Measurements from ENCODE around the gene NNMT. TPM values are rescaled to one million over a fixed set of nuclear protein-coding genes. Genes with fewer than 3 reads are reported as not detected.

The NNMT gene
- polyA plus RNA-seq (0.13 to 0.58 TPM (median 0.16 TPM) in 3 replicates), polyA minus RNA-seq (0.30 TPM in 1 of 3 replicates, not detected in the others)
- polyA plus RNA-seq (2011; ENCODE audit: low read depth): not detected
- 0.72 and 1.7 TPM in 2 replicates for polyA plus RNA-seq (2011; cell fraction: cytosol; rRNA removed)
- 0.78 and 1.9 TPM in 2 replicates for polyA plus RNA-seq (2011; cell fraction: nucleus; rRNA removed)
- polyA plus RNA-seq (2012; ENCODE audit: low replicate concordance): 0.45 TPM in 1 of 2 replicates, not detected in the other
- polyA minus RNA-seq (2011; cell fraction: cytosol; rRNA and poly(A)+ RNA removed): 7.9 TPM
- 0.95 and 2.4 TPM in 2 replicates for polyA minus RNA-seq (2011; cell fraction: nucleus; rRNA and poly(A)+ RNA removed)

GRCh38 chr11:114295676-114296604 lies at the start of gene NNMT:
Gene NNMT, plus strand, starts transcription at chr11:114296399. Its CDS starts 158 bp downstream, at chr11:114296557.
- no peak for DNase-seq (ENCODE audit: low read depth, low spot score)
- Histone ChIP-seq H3K4me1 (ENCODE audit: control insufficient read depth, extremely low read depth, insufficient read depth, low read length) (no peaks in the 10 kb centered on the region), H3K9ac (ENCODE audit: control insufficient read depth, extremely low read depth, insufficient read depth, low read length) (no peak within 1 kb of the TSS), H3K27me3 (ENCODE audit: control insufficient read depth, extremely low read depth, insufficient read depth, low read length) (no peaks in the 10 kb centered on the region), H3K9me1 (ENCODE audit: control insufficient read depth, extremely low read depth, insufficient read depth, low read length) (no peaks in the 10 kb centered on the region), H3K79me2 (ENCODE audit: control insufficient read depth, insufficient read depth, low read length) (no peaks in the 10 kb centered on the region), H3K4me3 (ENCODE audit: control insufficient read depth in 2 of 3, extremely low read depth in 1 of 3, insufficient read depth in 2 of 3, low read depth in 1 of 3, low read length in 3 of 3) (no peak within 1 kb of the TSS), H3K4me2 (ENCODE audit: control insufficient read depth, extremely low read depth, insufficient read depth, low read depth, low read length) (no peak within 1 kb of the TSS), H3K9me3 (ENCODE audit: control insufficient read depth, low read depth, low read length) (no peaks in the 10 kb centered on the region), H3K36me3 (ENCODE audit: control insufficient read depth in 2 of 2, extremely low read depth in 1 of 2, insufficient read depth in 2 of 2, low read length in 2 of 2) (no peaks in the 10 kb centered on the region), H4K20me1 (ENCODE audit: control insufficient read depth, extremely low read depth, insufficient read depth, low read length) (no peaks in the 10 kb centered on the region), H2AFZ (ENCODE audit: control insufficient read depth, low read length) (no peak within 1 kb of the TSS), H3K27ac (ENCODE audit: control insufficient read depth, insufficient read depth, low read length) (peak within 1 kb of the TSS; percentile 53)
- dilution Hi-C loops (cut with MboI; ENCODE audit: extremely low pct_ligation_motif_present, low sequenced_read_pairs): no loop called here
- TF ChIP-seq CTCF (optimal IDR thresholded peaks at IDR 0.05 in 1 of 3, IDR thresholded peaks at IDR 0.05 in 1 of 3, conservative IDR thresholded peaks at IDR 0.05 in 1 of 3; ENCODE audit: extremely low read depth in 1 of 3, insufficient read depth in 2 of 3, low read length in 3 of 3) (no peak), EZH2 (IDR thresholded peaks at IDR 0.05; ENCODE audit: low read length) (no peak)
- FAIRE-seq: no peak

DNA sequence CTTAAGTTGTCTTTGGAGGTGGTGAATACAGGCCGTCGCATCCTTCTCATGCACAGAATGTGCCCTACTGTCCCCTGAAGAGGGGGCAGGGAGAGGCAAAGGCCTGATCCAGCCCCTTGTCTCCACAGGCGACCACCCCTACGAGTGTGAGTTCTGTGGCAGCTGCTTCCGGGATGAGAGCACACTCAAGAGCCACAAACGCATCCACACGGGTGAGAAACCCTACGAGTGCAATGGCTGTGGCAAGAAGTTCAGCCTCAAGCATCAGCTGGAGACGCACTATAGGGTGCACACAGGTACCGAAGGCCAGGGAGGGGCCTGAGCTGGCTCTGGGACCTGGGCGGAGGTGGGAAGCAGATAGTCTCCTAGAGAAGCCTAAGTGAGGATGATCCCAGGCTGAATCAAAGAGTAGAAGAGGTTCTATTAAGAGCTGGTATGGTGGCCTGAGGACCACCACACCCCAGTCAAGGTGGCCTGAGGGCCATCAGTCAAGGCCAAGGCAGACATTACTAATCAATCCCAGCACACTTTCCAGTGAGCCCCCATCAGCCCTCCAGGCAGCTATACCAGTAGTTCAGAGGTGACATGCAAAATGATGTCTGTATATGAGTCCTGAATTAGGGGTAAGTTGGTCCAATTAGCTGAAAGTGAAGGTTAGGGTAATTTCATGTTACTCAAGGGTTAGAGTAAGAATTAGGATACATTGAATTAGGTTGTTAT lies 49.0 kb upstream of the NNMT start:
- TF ChIP-seq EZH2 (IDR thresholded peaks at IDR 0.05; ENCODE audit: low read length): no peak
- TF ChIP-seq CTCF (optimal IDR thresholded peaks at IDR 0.05 in 1 of 3, IDR thresholded peaks at IDR 0.05 in 1 of 3, conservative IDR thresholded peaks at IDR 0.05 in 1 of 3; ENCODE audit: extremely low read depth in 1 of 3, insufficient read depth in 2 of 3, low read length in 3 of 3): no peak

More for the DNA sequence above, 49.0 kb upstream of the NNMT start:
- no peak overlapping the region for H2AFZ ChIP-seq (ENCODE audit: control insufficient read depth, low read length)
- no peaks in the 10 kb centered on the region for H3K4me1 ChIP-seq (ENCODE audit: control insufficient read depth, extremely low read depth, insufficient read depth, low read length)
- FAIRE-seq (no peak), DNase-seq (ENCODE audit: low read depth, low spot score) (no peak)
- H3K4me3 ChIP-seq (ENCODE audit: control insufficient read depth in 2 of 3, extremely low read depth in 1 of 3, insufficient read depth in 2 of 3, low read depth in 1 of 3, low read length in 3 of 3): no peak overlapping the region
- dilution Hi-C loops (cut with MboI; ENCODE audit: extremely low pct_ligation_motif_present, low sequenced_read_pairs): no loop called here
- H3K9ac ChIP-seq (ENCODE audit: control insufficient read depth, extremely low read depth, insufficient read depth, low read length): no peak overlapping the region
- no peaks in the 10 kb centered on the region for H4K20me1 ChIP-seq (ENCODE audit: control insufficient read depth, extremely low read depth, insufficient read depth, low read length)
- H3K27ac ChIP-seq (ENCODE audit: control insufficient read depth, insufficient read depth, low read length): no peak overlapping the region
- H3K79me2 ChIP-seq (ENCODE audit: control insufficient read depth, insufficient read depth, low read length): no peaks in the 10 kb centered on the region
- no peaks in the 10 kb centered on the region for H3K36me3 ChIP-seq (ENCODE audit: control insufficient read depth in 2 of 2, extremely low read depth in 1 of 2, insufficient read depth in 2 of 2, low read length in 2 of 2)
- no peaks in the 10 kb centered on the region for H3K9me3 ChIP-seq (ENCODE audit: control insufficient read depth, low read depth, low read length)
- no peak overlapping the region for H3K4me2 ChIP-seq (ENCODE audit: control insufficient read depth, extremely low read depth, insufficient read depth, low read depth, low read length)
- H3K27me3 ChIP-seq (ENCODE audit: control insufficient read depth, extremely low read depth, insufficient read depth, low read length): no peaks in the 10 kb centered on the region
- H3K9me1 ChIP-seq (ENCODE audit: control insufficient read depth, extremely low read depth, insufficient read depth, low read length): no peaks in the 10 kb centered on the region

All from keratinocyte (primary cell).